GM10248 (cell line): ENCODE data around the gene CD86.

ENCODE experiments used
- CTCF ChIA-PET: fragments of 300-600 bp; sonication (Branson Sonifier 250); formaldehyde crosslinking; extraction: SDS; loops from one replicate; lab custom pipeline; 2021; ENCODE audit warnings: antibody characterized with exemption; lab: Yijun Ruan, JAX
- POLR2A ChIA-PET: fragments of 350-650 bp; sonication (Branson Sonifier 250); formaldehyde crosslinking; extraction: SDS; loops from one replicate; lab custom pipeline; 2020; ENCODE audit warnings: antibody characterized with exemption; lab: Yijun Ruan, JAX
- DNase-seq: peaks from one replicate; pipeline ENCODE4 v3.0.0; 2012; ENCODE audit errors: extremely low spot score
- TF ChIP-seq, protein P1 (sequence below): IDR thresholded peaks from 2 replicates; pipeline ENCODE4 v1.5.1; 2012; ENCODE audit warnings: mild to moderate bottlenecking, low read depth; ENCODE audit errors: extremely low read depth, missing control alignments, control extremely low read depth

CD86 gene

DNA sequence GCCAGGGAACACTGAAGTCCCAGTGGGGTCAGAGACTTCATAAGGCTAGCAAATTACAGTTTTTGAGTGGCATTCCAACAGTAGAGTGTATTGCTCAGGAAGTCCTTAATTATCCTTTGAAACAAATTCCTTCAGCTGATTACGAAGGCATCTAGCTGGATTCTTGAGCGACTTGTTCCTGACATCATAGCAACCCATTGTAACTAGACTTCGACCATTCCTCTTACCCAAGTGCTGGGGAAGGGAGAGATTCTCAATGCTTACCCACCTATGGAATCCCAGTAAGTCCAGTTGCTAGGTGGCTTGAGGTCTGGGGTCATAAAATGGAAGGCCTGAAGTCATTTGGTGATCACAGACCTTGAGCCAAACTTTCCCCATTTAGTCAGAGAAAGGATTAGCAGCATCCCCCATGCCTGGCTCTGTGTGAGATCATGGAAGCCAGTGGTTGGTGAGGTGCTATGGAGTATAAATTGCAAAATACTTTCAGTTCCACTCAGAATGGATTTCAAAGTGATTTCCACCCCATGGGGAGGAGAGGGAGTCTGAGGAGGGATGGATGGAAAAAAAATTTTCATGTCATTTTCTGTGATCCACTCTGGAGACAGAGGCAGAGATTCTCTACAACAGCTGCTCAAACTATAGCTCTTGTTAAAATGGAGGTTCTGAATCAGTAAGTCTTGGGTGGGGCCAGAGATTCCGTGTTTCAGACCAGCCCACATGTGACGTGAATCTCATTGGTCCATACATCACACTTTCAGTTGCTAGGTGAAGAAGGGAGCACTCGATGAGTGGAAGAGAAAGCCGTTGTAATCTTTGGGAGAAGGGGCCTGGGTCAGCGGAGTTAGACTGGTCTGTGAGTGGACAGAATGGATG lies 45.7 kb downstream of the CD86 start:
- ChIA-PET POLR2A (interaction anchor here (0.8 kb wide), 1 partner anchor 8 kb away, joined by 3 read pairs; no protein-coding TSS in a partner anchor), CTCF (interaction anchor here (0.7 to 6.4 kb wide), 60 partner anchors 9 to 555 kb away, joined by 3 to 98 read pairs (median 5); partner anchors contain the start of genes CD86, FAM162A, POLQ and WDR5B)
- TF ChIP-seq, protein P1, sequence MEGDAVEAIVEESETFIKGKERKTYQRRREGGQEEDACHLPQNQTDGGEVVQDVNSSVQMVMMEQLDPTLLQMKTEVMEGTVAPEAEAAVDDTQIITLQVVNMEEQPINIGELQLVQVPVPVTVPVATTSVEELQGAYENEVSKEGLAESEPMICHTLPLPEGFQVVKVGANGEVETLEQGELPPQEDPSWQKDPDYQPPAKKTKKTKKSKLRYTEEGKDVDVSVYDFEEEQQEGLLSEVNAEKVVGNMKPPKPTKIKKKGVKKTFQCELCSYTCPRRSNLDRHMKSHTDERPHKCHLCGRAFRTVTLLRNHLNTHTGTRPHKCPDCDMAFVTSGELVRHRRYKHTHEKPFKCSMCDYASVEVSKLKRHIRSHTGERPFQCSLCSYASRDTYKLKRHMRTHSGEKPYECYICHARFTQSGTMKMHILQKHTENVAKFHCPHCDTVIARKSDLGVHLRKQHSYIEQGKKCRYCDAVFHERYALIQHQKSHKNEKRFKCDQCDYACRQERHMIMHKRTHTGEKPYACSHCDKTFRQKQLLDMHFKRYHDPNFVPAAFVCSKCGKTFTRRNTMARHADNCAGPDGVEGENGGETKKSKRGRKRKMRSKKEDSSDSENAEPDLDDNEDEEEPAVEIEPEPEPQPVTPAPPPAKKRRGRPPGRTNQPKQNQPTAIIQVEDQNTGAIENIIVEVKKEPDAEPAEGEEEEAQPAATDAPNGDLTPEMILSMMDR, result no peak
- DNase-seq, result peak; percentile 30

DNA sequence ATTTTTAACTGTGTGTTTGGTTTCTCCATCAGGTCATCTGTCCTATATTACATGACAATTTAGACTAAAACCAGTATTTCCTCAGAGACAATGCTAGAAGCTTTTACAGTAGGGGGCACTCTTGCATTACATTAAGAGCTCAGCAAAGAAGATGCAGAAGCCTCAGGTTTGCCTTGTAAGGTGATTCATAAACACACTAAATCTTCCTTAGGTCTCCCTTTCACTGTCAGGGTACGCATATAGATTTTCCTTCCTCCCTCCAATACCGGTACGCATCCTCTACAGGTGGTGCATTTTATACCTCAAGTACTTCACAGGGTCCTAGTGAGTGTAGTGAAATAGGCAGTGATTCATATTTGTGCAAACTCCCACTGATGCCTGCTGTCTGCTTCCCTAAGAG lies 46.5 kb downstream of the CD86 start:
- TF ChIP-seq, protein P1, result peak; percentile 73
- CTCF ChIA-PET, result interaction anchor here (0.7 to 6.4 kb wide), 61 partner anchors 9 to 556 kb away, joined by 3 to 98 read pairs (median 5); partner anchors contain the start of genes CD86, FAM162A, POLQ and WDR5B
- POLR2A ChIA-PET, result interaction anchor here (0.8 to 1.7 kb wide), 2 partner anchors 9 to 315 kb away, joined by 3 to 5 read pairs; partner anchors contain the start of gene WDR5B
- DNase-seq, result no peak

DNA sequence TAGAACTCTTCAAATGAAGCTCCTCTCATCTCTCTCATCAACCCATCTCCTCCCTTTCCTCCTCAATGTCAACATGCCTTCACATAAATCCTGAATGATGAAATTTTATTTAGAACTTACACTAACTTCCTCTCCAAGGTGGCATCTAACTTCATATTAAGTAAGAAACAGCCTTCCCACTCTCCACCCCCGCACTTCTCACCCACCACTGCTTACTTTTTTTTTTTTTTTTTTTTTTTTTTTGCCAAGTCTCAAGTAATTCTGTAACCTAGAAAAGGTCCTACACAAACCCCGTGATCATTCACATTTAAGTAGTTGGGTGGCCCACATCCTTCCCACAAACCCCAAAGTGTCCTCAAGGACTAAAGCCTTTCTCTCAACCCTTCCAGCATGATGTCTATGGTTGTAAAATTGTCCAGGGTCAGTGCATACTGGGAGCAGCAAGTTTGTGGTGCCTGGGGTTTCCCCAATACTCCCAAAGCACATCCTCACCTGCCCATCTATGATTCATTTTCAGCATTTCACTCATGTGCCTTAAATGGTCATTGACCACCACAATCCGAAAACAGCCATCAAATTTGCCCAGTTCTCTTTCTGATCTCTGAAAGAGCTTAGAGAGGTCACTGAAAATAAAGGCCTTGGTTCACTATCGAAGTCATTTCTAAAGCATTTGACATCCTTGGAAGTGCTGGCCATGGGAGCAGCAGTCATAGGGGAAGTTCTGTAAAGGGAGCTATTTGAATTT lies 47.2 kb downstream of the CD86 start:
- ChIA-PET POLR2A (interaction anchor here (0.7 to 1.7 kb wide), 3 partner anchors 282 to 412 kb away, joined by 3 to 5 read pairs (median 3); partner anchors contain the start of genes FAM162A and WDR5B), CTCF (interaction anchor here (0.7 to 6.4 kb wide), 52 partner anchors 8 to 460 kb away, joined by 3 to 98 read pairs (median 5); partner anchors contain the start of genes FAM162A and WDR5B)
- no peak for DNase-seq
- TF ChIP-seq, protein P1, result no peak

DNA sequence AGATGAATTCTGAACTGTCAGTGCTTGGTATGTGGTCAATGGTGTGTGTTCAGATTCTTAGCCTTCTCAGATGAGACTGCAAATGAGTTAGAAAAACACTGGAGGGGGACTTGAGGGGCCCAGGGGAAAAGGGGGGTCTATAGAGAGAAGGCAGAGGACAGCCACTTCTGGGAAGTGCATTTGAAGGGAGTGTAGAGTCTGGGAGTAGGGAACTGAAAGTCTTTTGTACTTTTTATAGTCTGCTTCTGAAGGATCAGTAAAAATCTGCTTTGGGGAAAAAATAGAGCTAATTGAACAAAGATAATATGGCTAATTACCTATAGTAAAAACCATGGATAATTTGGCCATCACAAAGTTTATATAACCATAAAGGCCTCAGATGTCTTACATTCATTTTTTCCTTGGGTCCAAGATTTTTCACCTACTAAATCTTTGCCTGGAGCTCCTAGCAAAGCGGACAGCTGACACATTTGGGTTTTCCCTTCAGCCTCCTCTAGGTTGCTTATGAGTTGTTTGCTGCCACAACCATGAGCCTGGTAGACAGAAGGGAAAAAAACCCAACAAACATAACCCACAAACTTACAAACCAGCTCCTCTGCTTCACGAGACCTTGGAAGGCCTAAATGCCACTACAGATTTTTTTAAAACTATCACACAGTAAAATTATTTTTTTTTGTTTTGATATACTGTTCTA lies 48.8 kb downstream of the CD86 start:
- TF ChIP-seq, protein P1, result no peak
- ChIA-PET CTCF (interaction anchor here (0.8 to 6.4 kb wide), 17 partner anchors 9 to 558 kb away, joined by 3 to 98 read pairs (median 4); partner anchors contain the start of gene POLQ), POLR2A (no interaction called here)
- no peak for DNase-seq

DNA sequence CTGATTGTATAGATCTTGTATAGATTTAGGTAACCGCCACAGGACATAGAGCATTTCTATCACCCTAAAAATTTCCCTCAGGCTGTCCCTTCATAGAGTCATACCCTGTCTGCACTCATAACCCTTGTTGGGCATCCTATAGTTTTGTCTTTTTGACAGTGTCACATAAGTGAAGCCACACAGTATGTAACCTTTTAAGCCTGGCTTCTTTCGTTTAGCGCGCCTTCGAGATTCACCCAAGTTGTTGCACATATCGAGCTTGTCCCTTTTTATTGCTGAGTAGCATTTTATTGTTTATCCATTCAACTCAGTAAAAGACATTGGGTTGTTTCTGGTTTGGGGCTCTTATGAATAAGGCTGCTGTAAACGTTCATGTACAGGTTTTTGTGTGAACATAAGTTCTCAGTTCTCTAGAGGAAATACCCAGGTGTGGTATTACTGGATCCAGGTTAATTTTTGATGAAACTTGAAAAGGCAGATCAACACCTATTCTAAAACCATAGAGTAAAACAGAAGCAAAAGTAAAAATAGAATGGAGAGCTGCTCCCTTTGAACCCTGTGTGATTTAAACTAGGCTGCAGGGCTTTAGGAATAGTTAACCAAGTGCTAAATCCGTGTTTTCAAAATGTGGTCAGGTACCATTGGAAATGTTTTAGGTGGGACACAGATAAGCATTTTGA lies 49.5 kb downstream of the CD86 start:
- CTCF ChIA-PET, result interaction anchor here (0.8 to 6.4 kb wide), 12 partner anchors 9 to 559 kb away, joined by 3 to 98 read pairs (median 5); partner anchors contain the start of gene POLQ
- DNase-seq, result peak; percentile 30
- POLR2A ChIA-PET, result no interaction called here
- TF ChIP-seq, protein P1, result no peak
